HG03103 (cell line): Measurements from ENCODE around the gene CYP2F1.

Source experiments
- ATAC-seq: cut with Tn5 transposase; IDR thresholded peaks from one replicate; pipeline ENCODE4 v1.9.1; 2021; ENCODE audit warnings: low read depth; ENCODE audit not compliant: unreplicated experiment

CYP2F1 gene

DNA sequence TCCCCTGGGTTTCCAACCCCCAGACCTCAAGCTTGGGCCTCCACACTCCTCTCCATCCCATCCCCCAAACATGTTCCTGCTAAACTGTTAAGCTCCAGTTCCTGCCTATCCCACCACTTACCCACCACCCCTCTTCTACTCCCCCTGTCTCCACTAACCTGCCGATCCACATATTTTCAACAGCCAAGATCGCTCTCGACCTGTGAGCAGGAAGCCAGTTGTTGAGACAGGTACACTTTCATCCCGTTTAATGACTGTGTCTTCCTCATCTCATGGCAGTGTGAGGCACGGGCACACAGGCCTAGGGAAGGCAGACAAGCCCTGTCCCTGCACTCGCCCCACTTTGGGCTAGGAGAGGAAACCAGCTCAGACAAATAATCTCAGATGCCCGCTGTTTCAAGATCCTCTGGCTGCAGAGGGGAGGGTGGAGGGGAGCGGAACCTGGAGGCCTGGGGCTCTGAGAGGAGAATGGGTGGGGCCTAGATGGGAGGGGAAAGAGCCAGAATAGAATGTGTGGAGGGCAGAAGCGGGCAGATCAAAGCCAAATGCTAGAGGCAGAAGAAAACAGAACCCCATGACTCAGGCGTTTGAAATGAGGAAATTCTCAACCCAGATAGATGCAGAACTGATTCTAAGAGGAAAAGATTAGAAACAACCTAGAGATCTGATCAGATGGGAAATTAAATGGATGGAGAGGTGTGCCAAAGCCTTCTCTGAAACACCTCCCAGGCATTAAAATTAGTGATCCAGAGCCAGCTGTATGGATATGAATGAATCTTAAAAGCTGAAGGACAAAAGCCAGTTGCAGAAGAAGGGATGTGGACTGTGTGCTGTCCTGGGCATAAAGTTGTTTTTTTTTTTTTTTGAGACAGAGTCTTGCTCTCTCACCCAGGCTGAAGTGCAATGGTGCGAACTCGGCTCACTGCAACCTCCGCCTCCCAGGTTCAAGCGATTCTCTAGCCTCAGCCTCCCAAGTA, 61.9 kb downstream of the CYP2F1 start:
- ATAC-seq: no peak
